PC-3 (cell line): ENCODE data around the gene ZDHHC16. TPM values are rescaled to one million over a fixed set of nuclear protein-coding genes. Genes with fewer than 3 reads are reported as not detected.

Source experiments
- ATAC-seq: fragments of 200-7000 bp; cut with Tn5 transposase; 2 replicates; pipeline ENCODE4 v1.9.1; 2020; ENCODE audit warnings: mild to moderate bottlenecking, moderate library complexity
- BruUV-seq: library from RNA; stranded (reverse); fragments of 400-500 nt; replicated peaks from 2 replicates; lab custom pipeline; 2021; lab: Mats Ljungman, UMichigan
- CTCF ChIA-PET: fragments of 300-600 bp; sonication (Branson Sonifier 250); formaldehyde crosslinking; loops from one replicate; lab custom pipeline; 2022; ENCODE audit warnings: antibody characterized with exemption; lab: Charles Lee
- POLR2A ChIA-PET: fragments of 300-600 bp; sonication (Branson Sonifier 250); formaldehyde crosslinking; loops from one replicate; lab custom pipeline; 2022; ENCODE audit warnings: antibody characterized with exemption; ENCODE audit not compliant: unreplicated experiment; lab: Charles Lee
- DNase-seq: peaks from one replicate; pipeline ENCODE4 v3.0.0-alpha.2; 2015
- H2AFZ ChIP-seq: fragments of 300-600 bp; sonication (generic); 2 replicates; pipeline ENCODE4 v1.6.0; 2016; ENCODE audit warnings: antibody characterized with exemption, low read length
- H3F3A ChIP-seq: fragments of 300-600 bp; sonication (generic); one replicate; pipeline ENCODE4 v1.6.0; 2017; ENCODE audit warnings: antibody characterized with exemption, low read length, control low read depth, mild to moderate bottlenecking; ENCODE audit not compliant: unreplicated experiment
- H3K27ac ChIP-seq: fragments of 300-600 bp; sonication (generic); 2 replicates; pipeline ENCODE4 v1.5.1; 2016; ENCODE audit warnings: mild to moderate bottlenecking, low read length
- H3K27me3 ChIP-seq: fragments of 300-600 bp; sonication (generic); 2 replicates; pipeline ENCODE4 v1.6.1; 2016; ENCODE audit warnings: low read length, mixed read lengths
- H3K36me3 ChIP-seq: fragments of 300-600 bp; sonication (generic); 2 replicates; pipeline ENCODE4 v1.6.1; 2016; ENCODE audit warnings: low read depth, mixed run types, low read length, mixed read lengths
- H3K4me1 ChIP-seq: fragments of 300-600 bp; sonication (generic); 2 replicates; pipeline ENCODE4 v1.5.1; 2016; ENCODE audit warnings: low read length; ENCODE audit not compliant: insufficient read depth
- H3K4me2 ChIP-seq: fragments of 300-600 bp; sonication (generic); 2 replicates; pipeline ENCODE4 v1.6.0; 2016; ENCODE audit warnings: low read length
- H3K4me3 ChIP-seq: fragments of 300-600 bp; sonication (generic); 2 replicates; pipeline ENCODE4 v1.5.1; 2016; ENCODE audit warnings: mild to moderate bottlenecking, low read length, mixed read lengths
- H3K79me2 ChIP-seq: fragments of 300-600 bp; sonication (generic); 2 replicates; pipeline ENCODE4 v1.6.1; 2017; ENCODE audit warnings: low read length, mixed read lengths
- H3K9ac ChIP-seq: fragments of 300-600 bp; sonication (generic); 2 replicates; pipeline ENCODE4 v1.6.0; 2016; ENCODE audit warnings: mild to moderate bottlenecking, low read length
- H3K9me2 ChIP-seq: fragments of 300-600 bp; sonication (generic); replicated peaks from 2 replicates; pipeline ENCODE4 v1.6.1; 2016; ENCODE audit warnings: mixed run types, low read length, mixed read lengths
- H3K9me3 ChIP-seq: fragments of 300-600 bp; sonication (generic); 2 replicates; pipeline ENCODE4 v1.6.1; 2016; ENCODE audit warnings: low read length, mixed read lengths
- H4K20me1 ChIP-seq: fragments of 300-600 bp; sonication (generic); 2 replicates; pipeline ENCODE4 v1.6.1; 2016; ENCODE audit warnings: low read length, mixed read lengths
- CTCF ChIP-seq: fragments of 300-600 bp; sonication (generic); conservative IDR thresholded peaks from 2 replicates; pipeline ENCODE4 v1.5.1; 2017; ENCODE audit warnings: antibody characterized with exemption, low read depth, mild to moderate bottlenecking, low read length
- EZH2 ChIP-seq: fragments of 300-600 bp; sonication (generic); IDR thresholded peaks from one replicate; pipeline ENCODE4 v1.6.1; 2017; ENCODE audit warnings: antibody characterized with exemption, mild to moderate bottlenecking, low read length; ENCODE audit not compliant: unreplicated experiment
- EZH2phosphoT487 ChIP-seq: fragments of 300-600 bp; sonication (generic); IDR thresholded peaks from 2 replicates; pipeline ENCODE4 v1.6.1; 2018; ENCODE audit warnings: mild to moderate bottlenecking, antibody characterized with exemption, low read length, borderline replicate concordance
- intact Hi-C: fragments of 100-400 bp; cut with micrococcal nuclease; formaldehyde crosslinking; loops from 2 replicates; pipeline ENCODE4 v1.9.0; 2023
- total RNA-seq: library from RNA; depleted of rRNA; stranded (reverse); fragments of >200 nt; gene quantifications from 2 replicates; pipeline ENCODE4 v1.2.3, GENCODE V29; 2014

ZDHHC16 gene
- total RNA-seq, 1 experiment from 2014 or later: 35.1 TPM

- no peaks in the 10 kb centered on the region for H3K36me3 ChIP-seq
- H3K9me2 ChIP-seq: no peaks in the 10 kb centered on the region
- H3K9me3 ChIP-seq: no peaks in the 10 kb centered on the region
- H3K79me2 ChIP-seq: peaks cover 77% of the 10 kb centered on the region
- H3K4me3 ChIP-seq: peak overlapping the region; percentile 96
- CTCF ChIA-PET: no interaction called here
- no peaks in the 10 kb centered on the region for H3F3A ChIP-seq
- H3K4me2 ChIP-seq: peak overlapping the region; percentile 99
- peaks cover 19% of the 10 kb centered on the region for H3K4me1 ChIP-seq
- peaks cover 26% of the 10 kb centered on the region; the same call in 1 of the 2 replicates for H4K20me1 ChIP-seq
- H3K9ac ChIP-seq: peak overlapping the region; percentile 98
- DNase-seq: peak; percentile 71
- no peaks in the 10 kb centered on the region for H3K27me3 ChIP-seq
- intact Hi-C loops: loop anchor here (2.0 to 5.0 kb wide), 2 partner anchors 35 to 45 kb away; no protein-coding TSS in a partner anchor
- TSS peak; percentile 45 for BruUV-seq
- peak; percentile 48 for ATAC-seq
- POLR2A ChIA-PET: no interaction called here
- H2AFZ ChIP-seq: peak overlapping the region; percentile 83
- peak overlapping the region; percentile 85 for H3K27ac ChIP-seq
- TF ChIP-seq EZH2: no peak
- no peak for TF ChIP-seq CTCF
- no peak for TF ChIP-seq EZH2phosphoT487
These were observed 51.6 kb downstream of the ZDHHC16 start for GRCh38 chr10:97497572-97498075.

- Histone ChIP-seq H3K27ac (peak within 1 kb of the TSS; percentile 85), H3F3A (no peaks in the 10 kb centered on the region), H3K4me3 (peak within 1 kb of the TSS; percentile 96), H3K9me2 (no peaks in the 10 kb centered on the region), H3K9ac (peak within 1 kb of the TSS; percentile 98), H3K36me3 (no peaks in the 10 kb centered on the region), H3K4me1 (peaks cover 19% of the 10 kb centered on the region), H3K4me2 (peak within 1 kb of the TSS; percentile 99), H3K79me2 (peaks cover 71% of the 10 kb centered on the region), H4K20me1 (peaks cover 26% of the 10 kb centered on the region; the same call in 1 of the 2 replicates), H3K27me3 (no peaks in the 10 kb centered on the region), H3K9me3 (no peaks in the 10 kb centered on the region), H2AFZ (peak within 1 kb of the TSS; percentile 92)
- TSS peak; percentile 34 for BruUV-seq
- intact Hi-C loops: loop anchor here (2.0 to 5.0 kb wide), 2 partner anchors 36 to 45 kb away; no protein-coding TSS in a partner anchor
- ChIA-PET POLR2A (no interaction called here), CTCF (no interaction called here)
- DNase-seq: peak; percentile 93
- no peak for TF ChIP-seq EZH2phosphoT487
- TF ChIP-seq CTCF: no peak
- no peak for TF ChIP-seq EZH2
- peak; percentile 60 for ATAC-seq
These were observed 52.3 kb downstream of the ZDHHC16 start, which contains the start of gene MMS19 for GRCh38 chr10:97498076-97498840. Gene MMS19, minus strand, starts transcription at chr10:97498422. Its CDS starts 38 bp downstream, at chr10:97498384.
